ENCODE measurements around the gene SPACA7. TPM values are rescaled to one million over a fixed set of nuclear protein-coding genes. Genes with fewer than 3 reads are reported as not detected.

The SPACA7 gene
- total and polyA plus RNA-seq, 4 donors: not detected

DNA sequence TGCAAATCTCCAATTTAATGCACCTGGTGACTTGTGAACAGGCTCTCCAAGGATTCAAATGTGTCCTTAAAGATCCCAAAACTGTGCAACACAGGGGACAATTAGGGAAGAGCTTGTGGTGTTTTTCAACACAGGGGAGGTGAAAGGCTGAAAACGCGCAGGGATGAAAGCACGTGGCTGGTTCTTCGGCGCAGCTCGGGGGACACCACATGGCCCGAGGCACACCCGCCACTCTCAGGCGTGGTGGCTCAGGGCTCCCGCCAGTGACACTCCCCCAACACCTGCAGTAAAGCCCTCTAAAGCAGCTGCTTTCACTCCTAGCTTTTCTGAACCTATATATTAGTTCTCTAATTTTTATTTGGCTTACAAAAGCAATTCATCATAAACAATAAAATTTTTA, 91.9 kb downstream of the SPACA7 start:
- ATAC-seq (ENCODE audit: insufficient read depth, low FRiP score) (no peak), DNase-seq (no peak)
- Histone ChIP-seq H3K9me3 (ENCODE audit: control insufficient read depth in 4 of 4, insufficient read depth in 3 of 4, low read length in 3 of 4) (peaks cover 0 to 11% (median 0%) of the 10 kb centered on the region in 4 donors), H3K36me3 (ENCODE audit: control insufficient read depth in 4 of 4, insufficient read depth in 4 of 4, low read length in 4 of 4) (no peaks in the 10 kb centered on the region), H3K4me3 (no peak overlapping the region), H3K9ac (ENCODE audit: insufficient read depth in 1 of 2, low read length in 2 of 2) (no peak overlapping the region), H3K4me1 (ENCODE audit: control insufficient read depth in 5 of 5, insufficient read depth in 5 of 5, low read length in 5 of 5) (no peaks in the 10 kb centered on the region), H3K27ac (ENCODE audit: low read depth in 1 of 2, low read length in 1 of 2) (no peak overlapping the region), H3K27me3 (ENCODE audit: control insufficient read depth in 3 of 3, insufficient read depth in 3 of 3, low read length in 2 of 3) (no peaks in the 10 kb centered on the region)
- 88 to 95% methylated on average over 10 of the region's 10 CpGs for WGBS, 2 donors
- TF ChIP-seq, protein P1, sequence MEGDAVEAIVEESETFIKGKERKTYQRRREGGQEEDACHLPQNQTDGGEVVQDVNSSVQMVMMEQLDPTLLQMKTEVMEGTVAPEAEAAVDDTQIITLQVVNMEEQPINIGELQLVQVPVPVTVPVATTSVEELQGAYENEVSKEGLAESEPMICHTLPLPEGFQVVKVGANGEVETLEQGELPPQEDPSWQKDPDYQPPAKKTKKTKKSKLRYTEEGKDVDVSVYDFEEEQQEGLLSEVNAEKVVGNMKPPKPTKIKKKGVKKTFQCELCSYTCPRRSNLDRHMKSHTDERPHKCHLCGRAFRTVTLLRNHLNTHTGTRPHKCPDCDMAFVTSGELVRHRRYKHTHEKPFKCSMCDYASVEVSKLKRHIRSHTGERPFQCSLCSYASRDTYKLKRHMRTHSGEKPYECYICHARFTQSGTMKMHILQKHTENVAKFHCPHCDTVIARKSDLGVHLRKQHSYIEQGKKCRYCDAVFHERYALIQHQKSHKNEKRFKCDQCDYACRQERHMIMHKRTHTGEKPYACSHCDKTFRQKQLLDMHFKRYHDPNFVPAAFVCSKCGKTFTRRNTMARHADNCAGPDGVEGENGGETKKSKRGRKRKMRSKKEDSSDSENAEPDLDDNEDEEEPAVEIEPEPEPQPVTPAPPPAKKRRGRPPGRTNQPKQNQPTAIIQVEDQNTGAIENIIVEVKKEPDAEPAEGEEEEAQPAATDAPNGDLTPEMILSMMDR (IDR thresholded peaks at IDR 0.05; ENCODE audit: control extremely low read depth, extremely low read depth): no peak

DNA sequence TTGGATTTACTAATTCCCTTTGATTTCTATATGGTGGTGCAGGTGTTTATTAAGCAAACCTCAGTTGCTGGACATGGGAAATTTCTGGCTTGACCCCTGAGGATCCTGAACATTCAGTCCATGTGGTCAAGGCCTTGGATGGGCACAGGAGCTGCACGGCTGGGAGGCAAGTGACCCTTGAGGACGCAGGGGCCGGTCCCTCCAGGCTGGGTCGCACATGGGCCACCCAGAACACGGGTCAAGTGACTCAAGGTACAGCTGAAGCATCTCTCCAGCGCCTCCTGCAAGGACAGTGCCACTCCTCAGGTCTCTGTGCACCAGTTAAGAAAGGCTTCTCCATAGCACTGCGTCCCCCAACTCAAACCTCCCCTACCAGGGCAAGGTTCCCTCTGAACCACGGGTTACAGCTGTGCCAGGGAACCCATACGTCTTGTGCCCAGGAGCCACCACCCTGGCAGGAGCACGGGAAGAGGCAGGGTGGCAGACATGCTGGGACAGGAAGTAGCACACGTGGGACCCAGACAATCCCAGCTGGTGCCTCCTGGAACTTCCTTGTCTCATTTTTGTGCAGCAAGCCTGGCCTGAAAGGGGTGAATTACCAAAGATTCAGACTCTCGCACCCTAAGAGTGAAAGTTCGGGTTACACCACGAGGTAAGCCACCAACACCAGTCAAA, 93.1 kb downstream of the SPACA7 start:
- DNase-seq (no peak), ATAC-seq (ENCODE audit: insufficient read depth, low FRiP score) (no peak)
- Histone ChIP-seq H3K4me3 (no peak overlapping the region), H3K27me3 (ENCODE audit: control insufficient read depth in 3 of 3, insufficient read depth in 3 of 3, low read length in 2 of 3) (no peaks in the 10 kb centered on the region), H3K4me1 (ENCODE audit: control insufficient read depth in 5 of 5, insufficient read depth in 5 of 5, low read length in 5 of 5) (no peaks in the 10 kb centered on the region), H3K27ac (ENCODE audit: low read depth in 1 of 2, low read length in 1 of 2) (no peak overlapping the region), H3K9me3 (ENCODE audit: control insufficient read depth in 4 of 4, insufficient read depth in 3 of 4, low read length in 3 of 4) (peaks cover 0 to 11% (median 0%) of the 10 kb centered on the region in 4 donors), H3K9ac (ENCODE audit: insufficient read depth in 1 of 2, low read length in 2 of 2) (no peak overlapping the region), H3K36me3 (ENCODE audit: control insufficient read depth in 4 of 4, insufficient read depth in 4 of 4, low read length in 4 of 4) (no peaks in the 10 kb centered on the region)
- WGBS, 2 donors: 80 to 82% methylated on average over 14 of the region's 14 CpGs
- TF ChIP-seq, protein P1 (IDR thresholded peaks at IDR 0.05; ENCODE audit: control extremely low read depth, extremely low read depth): no peak

DNA sequence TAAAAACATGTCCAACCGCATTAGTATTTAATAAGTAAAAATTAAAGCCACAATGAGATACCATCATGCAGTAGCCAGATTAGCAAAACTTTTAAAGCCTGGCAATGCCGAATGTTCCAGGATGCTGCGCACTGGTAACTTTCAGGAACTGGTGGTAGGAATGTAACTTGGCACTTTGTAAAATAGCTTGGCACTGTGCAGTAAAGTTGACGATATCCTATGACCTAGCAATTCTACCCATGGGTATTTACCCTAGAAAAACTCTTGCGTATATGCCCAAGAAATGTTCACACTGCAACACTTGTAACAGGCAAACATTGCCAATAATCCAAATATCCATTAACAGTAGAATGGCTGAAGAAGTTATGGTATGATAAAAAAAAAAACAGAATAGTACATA, 97.7 kb downstream of the SPACA7 start:
- H3K4me1 ChIP-seq (ENCODE audit: control insufficient read depth in 5 of 5, insufficient read depth in 5 of 5, low read length in 5 of 5): no peaks in the 10 kb centered on the region
- H3K9me3 ChIP-seq (ENCODE audit: control insufficient read depth in 4 of 4, insufficient read depth in 3 of 4, low read length in 3 of 4): peaks cover 0 to 7% (median 0%) of the 10 kb centered on the region in 4 donors
- TF ChIP-seq, protein P1 (IDR thresholded peaks at IDR 0.05; ENCODE audit: control extremely low read depth, extremely low read depth): no peak
- 91 to 93% methylated on average over 5 of the region's 5 CpGs for WGBS, 2 donors
- H3K4me3 ChIP-seq: no peak overlapping the region
- no peak for ATAC-seq (ENCODE audit: insufficient read depth, low FRiP score)
- no peak overlapping the region for H3K27ac ChIP-seq (ENCODE audit: low read depth in 1 of 2, low read length in 1 of 2)
- no peak for DNase-seq
- no peaks in the 10 kb centered on the region for H3K27me3 ChIP-seq (ENCODE audit: control insufficient read depth in 3 of 3, insufficient read depth in 3 of 3, low read length in 2 of 3)
- no peak overlapping the region for H3K9ac ChIP-seq (ENCODE audit: insufficient read depth in 1 of 2, low read length in 2 of 2)
- H3K36me3 ChIP-seq (ENCODE audit: control insufficient read depth in 4 of 4, insufficient read depth in 4 of 4, low read length in 4 of 4): no peaks in the 10 kb centered on the region

DNA sequence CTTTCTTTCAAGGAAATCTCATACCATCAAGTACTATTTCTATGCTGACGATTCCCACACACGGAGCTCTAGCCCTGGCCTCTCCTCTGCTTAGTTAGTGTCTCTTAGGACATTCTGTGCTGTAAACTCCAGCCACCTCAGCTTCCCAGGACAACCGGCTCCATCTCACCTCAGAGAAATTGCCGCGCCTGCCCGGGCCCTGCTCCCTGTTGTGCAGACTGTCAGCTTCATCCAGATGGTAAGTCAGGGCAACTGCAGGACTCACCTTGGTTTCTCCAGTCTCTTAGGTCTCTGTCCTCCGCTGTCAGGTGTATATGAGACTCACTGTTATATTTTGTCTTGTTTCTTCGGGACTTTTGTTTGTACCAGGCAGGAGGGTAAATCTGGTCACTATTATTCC, 98.7 kb downstream of the SPACA7 start:
- DNase-seq: no peak
- 85 to 87% methylated on average over 8 of the region's 8 CpGs for WGBS, 2 donors
- no peak overlapping the region for H3K9ac ChIP-seq (ENCODE audit: insufficient read depth in 1 of 2, low read length in 2 of 2)

More for the DNA sequence above, 98.7 kb downstream of the SPACA7 start:
- H3K36me3 ChIP-seq (ENCODE audit: control insufficient read depth in 4 of 4, insufficient read depth in 4 of 4, low read length in 4 of 4): no peaks in the 10 kb centered on the region
- H3K4me1 ChIP-seq (ENCODE audit: control insufficient read depth in 5 of 5, insufficient read depth in 5 of 5, low read length in 5 of 5): no peaks in the 10 kb centered on the region
- TF ChIP-seq, protein P1 (IDR thresholded peaks at IDR 0.05; ENCODE audit: control extremely low read depth, extremely low read depth): no peak
- H3K27ac ChIP-seq (ENCODE audit: low read depth in 1 of 2, low read length in 1 of 2): no peak overlapping the region
- no peaks in the 10 kb centered on the region for H3K27me3 ChIP-seq (ENCODE audit: control insufficient read depth in 3 of 3, insufficient read depth in 3 of 3, low read length in 2 of 3)
- ATAC-seq (ENCODE audit: insufficient read depth, low FRiP score): no peak
- no peak overlapping the region for H3K4me3 ChIP-seq
- peaks cover 0 to 3% (median 0%) of the 10 kb centered on the region in 4 donors for H3K9me3 ChIP-seq (ENCODE audit: control insufficient read depth in 4 of 4, insufficient read depth in 3 of 4, low read length in 3 of 4)

Data from lung (tissue), 12 donors.